H9 (cell line): Measurements from ENCODE around the gene CORO2B. TPM values are rescaled to one million over a fixed set of nuclear protein-coding genes. Genes with fewer than 3 reads are reported as not detected.

Experiments
- DNase-seq: peaks from one replicate; pipeline ENCODE4 v3.0.0-alpha.2; 2017
- H2AFZ ChIP-seq: one replicate; pipeline ENCODE4 v1.6.1; 2013; ENCODE audit warnings: mild to moderate bottlenecking, low read length, control low read depth, moderate library complexity
- H2AK5ac ChIP-seq: 2 replicates; pipeline ENCODE4 v1.6.1; 2013; ENCODE audit warnings: low read length, control low read depth, mixed read lengths; ENCODE audit not compliant: insufficient read length
- H2BK120ac ChIP-seq: one replicate; pipeline ENCODE4 v1.6.1; 2013; ENCODE audit warnings: low read depth, mild to moderate bottlenecking, low read length, control low read depth, inconsistent platforms; ENCODE audit not compliant: poor library complexity, severe bottlenecking
- H2BK12ac ChIP-seq: 2 replicates; pipeline ENCODE4 v1.6.1; 2013; ENCODE audit warnings: low read length, control low read depth, mixed read lengths, low read depth; ENCODE audit not compliant: insufficient read length
- H2BK15ac ChIP-seq: 2 replicates; pipeline ENCODE4 v1.6.1; 2013; ENCODE audit warnings: low read depth, low read length, control low read depth
- H2BK20ac ChIP-seq: one replicate; pipeline ENCODE4 v1.6.1; 2013; ENCODE audit warnings: low read depth, mild to moderate bottlenecking, low read length, control low read depth, inconsistent platforms; ENCODE audit not compliant: poor library complexity, severe bottlenecking
- H2BK5ac ChIP-seq: 2 replicates; pipeline ENCODE4 v1.6.1; 2013; ENCODE audit warnings: low read length, control low read depth, mixed read lengths; ENCODE audit not compliant: insufficient read length
- H3K14ac ChIP-seq: 2 replicates; pipeline ENCODE4 v1.6.1; 2013; ENCODE audit warnings: low read length, control low read depth; ENCODE audit not compliant: insufficient read depth
- H3K18ac ChIP-seq: 2 replicates; pipeline ENCODE4 v1.6.1; 2013; ENCODE audit warnings: low read depth, mild to moderate bottlenecking, mixed read lengths, low read length, control low read depth; ENCODE audit not compliant: insufficient read length
- H3K23ac ChIP-seq: 2 replicates; pipeline ENCODE4 v1.6.1; 2013; ENCODE audit warnings: low read length, control low read depth, mixed read lengths, low read depth; ENCODE audit not compliant: insufficient read length
- H3K23me2 ChIP-seq: 2 replicates; pipeline ENCODE4 v1.6.1; 2013; ENCODE audit warnings: low read depth, mild to moderate bottlenecking, mixed read lengths, low read length, control low read depth; ENCODE audit not compliant: insufficient read length, poor library complexity, severe bottlenecking
- H3K27ac ChIP-seq: 2 replicates; pipeline ENCODE4 v1.5.1; 2013; ENCODE audit warnings: low read length, control low read depth, mixed read lengths, low read depth; ENCODE audit not compliant: insufficient read length
- H3K27me3 ChIP-seq: 2 replicates; pipeline ENCODE4 v1.6.1; 2013; ENCODE audit warnings: low read length, control low read depth, inconsistent platforms; ENCODE audit not compliant: insufficient read depth
- H3K4ac ChIP-seq: 2 replicates; pipeline ENCODE4 v1.6.1; 2013; ENCODE audit warnings: low read depth, mild to moderate bottlenecking, control low read depth, inconsistent platforms, low read length, moderate library complexity
- H3K4me1 ChIP-seq: 2 replicates; pipeline ENCODE4 v1.6.1; 2013; ENCODE audit warnings: low read length, control low read depth, inconsistent platforms; ENCODE audit not compliant: insufficient read depth
- H3K4me2 ChIP-seq: 2 replicates; pipeline ENCODE4 v1.6.1; 2013; ENCODE audit warnings: low read length, control low read depth, mixed read lengths; ENCODE audit not compliant: insufficient read length, insufficient read depth
- H3K56ac ChIP-seq: 2 replicates; pipeline ENCODE4 v1.6.1; 2013; ENCODE audit warnings: low read depth, mild to moderate bottlenecking, mixed read lengths, low read length, control low read depth; ENCODE audit not compliant: insufficient read length
- H3K79me1 ChIP-seq: 2 replicates; pipeline ENCODE4 v1.6.1; 2013; ENCODE audit warnings: low read depth, mild to moderate bottlenecking, moderate library complexity, low read length, control low read depth, inconsistent platforms; ENCODE audit not compliant: insufficient read depth, poor library complexity, severe bottlenecking
- H3K79me2 ChIP-seq: 2 replicates; pipeline ENCODE4 v1.6.1; 2013; ENCODE audit warnings: low read length, control low read depth, inconsistent platforms; ENCODE audit not compliant: insufficient read depth
- H3K9ac ChIP-seq: 2 replicates; pipeline ENCODE4 v1.6.1; 2013; ENCODE audit warnings: low read length, control low read depth, mixed read lengths; ENCODE audit not compliant: insufficient read length; ENCODE audit errors: extremely low read depth
- H3K9me3 ChIP-seq: one replicate; pipeline ENCODE4 v1.6.1; 2013; ENCODE audit warnings: low read depth, low read length, inconsistent platforms; ENCODE audit not compliant: control insufficient read depth
- H3T11ph ChIP-seq: one replicate; pipeline ENCODE4 v1.6.1; 2013; ENCODE audit warnings: mild to moderate bottlenecking, low read length, control low read depth, inconsistent platforms
- H4K20me1 ChIP-seq: one replicate; pipeline ENCODE4 v1.6.1; 2013; ENCODE audit not compliant: control insufficient read depth, insufficient read length, insufficient read depth
- H4K5ac ChIP-seq: 2 replicates; pipeline ENCODE4 v1.6.1; 2013; ENCODE audit warnings: low read depth, mild to moderate bottlenecking, mixed read lengths, low read length, control low read depth; ENCODE audit not compliant: insufficient read length
- H4K8ac ChIP-seq: replicated peaks from 2 replicates; pipeline ENCODE4 v1.6.1; 2013; ENCODE audit warnings: low read length, control low read depth, mixed read lengths, low read depth; ENCODE audit not compliant: insufficient read length
- H4K91ac ChIP-seq: 2 replicates; pipeline ENCODE4 v1.6.1; 2013; ENCODE audit warnings: low read depth, mild to moderate bottlenecking, moderate library complexity, mixed read lengths, low read length, control low read depth; ENCODE audit not compliant: insufficient read length
- H3K27ac Mint-ChIP-seq, 3 experiments: 2 replicates in 2 of 3; 3 replicates in 1 of 3; pipeline ENCODE4 v1.8.0; 2020 to 2021; ENCODE audit warnings: mixed read lengths in 3 of 3, mild to moderate bottlenecking in 1 of 3, moderate library complexity in 1 of 3
- H3K27me3 Mint-ChIP-seq: 2 replicates; pipeline ENCODE4 v1.8.0; 2021; ENCODE audit warnings: low read depth, mild to moderate bottlenecking, moderate library complexity, mixed read lengths
- H3K36me3 Mint-ChIP-seq, 3 experiments: 2 replicates in 2 of 3; 3 replicates in 1 of 3; pipeline ENCODE4 v1.8.0; 2020 to 2021; ENCODE audit warnings: low read depth in 3 of 3, mixed read lengths in 3 of 3; ENCODE audit not compliant: insufficient read depth in 1 of 3
- H3K4me1 Mint-ChIP-seq, 2 experiments: 2 replicates each; pipeline ENCODE4 v1.8.0; 2020; ENCODE audit warnings: mixed read lengths in 2 of 2
- H3K4me3 Mint-ChIP-seq, 2 experiments: 2 replicates in 1 of 2; 3 replicates in 1 of 2; pipeline ENCODE4 v1.8.0; 2020 to 2021; ENCODE audit warnings: mild to moderate bottlenecking in 2 of 2, mixed read lengths in 2 of 2, moderate library complexity in 1 of 2
- H3K9me3 Mint-ChIP-seq, 2 experiments: 2 replicates in 1 of 2; 3 replicates in 1 of 2; pipeline ENCODE4 v1.8.0; 2020; ENCODE audit warnings: mild to moderate bottlenecking in 2 of 2, mixed read lengths in 2 of 2, moderate library complexity in 1 of 2
- CTCF ChIP-seq: fragments of 200-600 bp; sonication (generic); conservative IDR thresholded peaks from 3 replicates; pipeline ENCODE4 v1.8.0; 2021; ENCODE audit warnings: antibody characterized with exemption, mild to moderate bottlenecking
- WGBS: extraction: QIAGEN DNeasy Blood & Tissue Kit; methylation state at CpG from one replicate; pipeline ENCODE4 v1.1.7; 2013; ENCODE audit warnings: missing lambda C conversion rate, low lambda C conversion rate, mixed read lengths; ENCODE audit not compliant: insufficient read length; ENCODE audit errors: extremely low coverage; 5-methylcytosine and 5-hydroxymethylcytosine counted together
- total RNA-seq: library from RNA; stranded (reverse); gene quantifications from 2 replicates; pipeline ENCODE4 v1.2.1, GENCODE V29; 2021

CORO2B gene
- total RNA-seq, 1 experiment from 2014 or later = 3.1 TPM

GRCh38 chr15:68763063-68763462 lies 184.3 kb downstream of the CORO2B start:
- H3K27me3 Mint-ChIP-seq = no peaks in the 10 kb centered on the region; the same call in none of the 2 replicates
- no peak overlapping the region for H2BK120ac ChIP-seq
- no peaks in the 10 kb centered on the region for H3K9me3 Mint-ChIP-seq

More at GRCh38 chr15:68763063-68763462, 184.3 kb downstream of the CORO2B start:
- Histone ChIP-seq H2BK15ac (no peak overlapping the region), H2BK12ac (no peak overlapping the region), H4K5ac (no peak overlapping the region), H3T11ph (no peak overlapping the region), H4K8ac (no peak overlapping the region), H3K14ac (no peak overlapping the region), H3K23me2 (no peaks in the 10 kb centered on the region), H3K79me1 (no peaks in the 10 kb centered on the region), H3K4me2 (no peak overlapping the region), H3K9me3 (no peaks in the 10 kb centered on the region), H4K91ac (no peak overlapping the region), H3K79me2 (no peaks in the 10 kb centered on the region), H3K27ac (no peak overlapping the region), H3K18ac (no peak overlapping the region), H3K9ac (no peak overlapping the region), H2AK5ac (no peak overlapping the region), H3K27me3 (no peaks in the 10 kb centered on the region), H3K4ac (no peak overlapping the region), H3K4me1 (no peaks in the 10 kb centered on the region), H3K56ac (no peak overlapping the region), H2BK5ac (no peak overlapping the region), H4K20me1 (no peaks in the 10 kb centered on the region), H3K23ac (no peak overlapping the region), H2AFZ (no peak overlapping the region), H2BK20ac (no peak overlapping the region)
- H3K27ac Mint-ChIP-seq = no peak overlapping the region
- H3K4me3 Mint-ChIP-seq = no peak overlapping the region
- no peak for TF ChIP-seq CTCF
- H3K4me1 Mint-ChIP-seq = no peaks in the 10 kb centered on the region
- H3K36me3 Mint-ChIP-seq = no peaks in the 10 kb centered on the region
- no peak for DNase-seq
- no CpG with 5 or more reads among the region's 4 CpGs for WGBS
